Frontal cortex (tissue), 4 donors: ENCODE data around the gene ARHGAP42. TPM values are rescaled to one million over a fixed set of nuclear protein-coding genes. Genes with fewer than 3 reads are reported as not detected.

Experiments
- DNase-seq, 2 donors: peaks; one replicate each; pipeline ENCODE4 v3.0.0; 2012; ENCODE audit warnings: low spot score in 2 of 2
- FAIRE-seq: peaks from 2 replicates; lab custom pipeline; 2012; peaks lifted over from hg19 to GRCh38; lab: Jason Lieb, UNC
- total RNA-seq: library from RNA; depleted of rRNA; stranded (reverse); fragments of >200 nt; gene quantifications from one replicate; pipeline ENCODE4 v1.2.3, GENCODE V29; 2014
- donor health status: control.
- donor health status: control.
- donor health status: control.

ARHGAP42 gene
- total RNA-seq, 1 donor from 2014 or later: 7.3 TPM

DNA sequence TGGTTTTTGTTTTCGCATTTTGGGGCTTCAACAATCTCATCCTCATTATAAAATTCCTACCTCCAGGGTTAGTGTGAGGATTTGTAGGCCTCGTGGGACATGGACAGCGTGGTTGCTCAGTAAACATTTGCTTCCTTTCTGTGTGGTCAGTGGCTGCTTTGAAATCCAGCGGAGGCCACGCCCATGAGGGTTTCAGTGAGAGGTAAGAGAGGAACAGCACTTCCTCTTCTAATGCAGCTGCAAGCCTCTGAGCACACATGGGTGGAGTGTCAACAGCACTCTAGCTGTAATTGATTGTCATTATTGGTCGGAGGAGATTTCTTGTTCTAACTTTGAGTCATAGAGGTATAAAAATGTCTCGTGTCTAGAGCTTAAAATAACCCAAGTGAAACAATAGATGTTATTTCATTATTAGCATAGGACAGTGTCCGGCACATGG is 6.0 kb upstream of the ARHGAP42 start:
- DNase-seq: no peak
- FAIRE-seq: no peak

DNA sequence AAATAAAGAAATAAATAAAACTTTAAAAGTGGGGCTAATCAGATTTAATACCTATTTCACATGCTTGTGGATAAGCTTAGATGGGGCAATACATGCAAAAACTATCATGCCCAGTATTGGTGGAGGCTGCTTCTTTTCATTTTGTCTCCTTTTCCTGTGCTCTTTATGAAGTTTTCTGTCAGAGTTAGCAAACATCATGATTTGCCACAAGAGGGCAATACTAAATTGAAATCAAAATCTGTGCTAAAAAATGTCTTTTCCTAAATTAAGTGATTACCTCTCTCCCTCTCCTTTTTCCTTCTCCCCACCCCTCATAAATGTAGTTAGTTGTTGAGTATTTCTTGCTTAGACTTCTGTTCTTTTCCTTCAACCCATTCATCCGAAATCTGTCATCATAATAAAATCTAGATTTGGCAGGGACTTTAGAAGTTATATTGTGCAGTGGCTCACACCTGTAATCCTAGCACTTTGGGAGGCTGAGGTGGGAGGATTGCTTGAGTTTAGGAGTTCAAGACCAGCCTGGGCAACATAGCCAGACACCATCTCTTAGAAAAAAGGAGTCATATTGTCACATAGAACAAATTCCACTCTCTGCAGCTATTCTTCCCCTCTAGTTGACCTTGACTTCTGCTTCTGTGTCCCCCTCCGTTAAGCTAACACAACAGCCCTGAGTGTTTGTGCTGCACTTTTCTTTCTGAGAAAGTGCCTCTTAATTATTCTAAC is 4.7 kb upstream of the ARHGAP42 start:
- no peak for FAIRE-seq
- DNase-seq: no peak

DNA sequence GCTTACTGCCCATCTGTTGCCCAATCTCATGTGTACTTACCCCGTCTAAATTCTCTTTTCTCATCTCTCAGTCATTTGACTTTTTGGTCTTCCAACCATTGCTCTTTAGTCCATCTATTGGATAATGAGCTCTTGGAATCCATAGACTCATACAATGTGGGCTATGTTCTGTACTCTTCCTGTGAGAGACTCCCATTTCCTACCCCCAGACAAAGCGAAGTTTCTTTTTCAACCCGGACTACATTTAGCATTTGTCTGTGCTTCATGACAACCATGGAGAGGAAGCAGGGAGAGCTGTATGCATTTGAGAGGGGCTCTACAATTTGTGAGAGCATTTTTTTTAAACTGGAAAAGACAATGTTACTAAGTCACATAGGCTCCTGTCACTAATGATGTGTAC is 4.0 kb upstream of the ARHGAP42 start:
- FAIRE-seq: no peak
- no peak for DNase-seq

DNA sequence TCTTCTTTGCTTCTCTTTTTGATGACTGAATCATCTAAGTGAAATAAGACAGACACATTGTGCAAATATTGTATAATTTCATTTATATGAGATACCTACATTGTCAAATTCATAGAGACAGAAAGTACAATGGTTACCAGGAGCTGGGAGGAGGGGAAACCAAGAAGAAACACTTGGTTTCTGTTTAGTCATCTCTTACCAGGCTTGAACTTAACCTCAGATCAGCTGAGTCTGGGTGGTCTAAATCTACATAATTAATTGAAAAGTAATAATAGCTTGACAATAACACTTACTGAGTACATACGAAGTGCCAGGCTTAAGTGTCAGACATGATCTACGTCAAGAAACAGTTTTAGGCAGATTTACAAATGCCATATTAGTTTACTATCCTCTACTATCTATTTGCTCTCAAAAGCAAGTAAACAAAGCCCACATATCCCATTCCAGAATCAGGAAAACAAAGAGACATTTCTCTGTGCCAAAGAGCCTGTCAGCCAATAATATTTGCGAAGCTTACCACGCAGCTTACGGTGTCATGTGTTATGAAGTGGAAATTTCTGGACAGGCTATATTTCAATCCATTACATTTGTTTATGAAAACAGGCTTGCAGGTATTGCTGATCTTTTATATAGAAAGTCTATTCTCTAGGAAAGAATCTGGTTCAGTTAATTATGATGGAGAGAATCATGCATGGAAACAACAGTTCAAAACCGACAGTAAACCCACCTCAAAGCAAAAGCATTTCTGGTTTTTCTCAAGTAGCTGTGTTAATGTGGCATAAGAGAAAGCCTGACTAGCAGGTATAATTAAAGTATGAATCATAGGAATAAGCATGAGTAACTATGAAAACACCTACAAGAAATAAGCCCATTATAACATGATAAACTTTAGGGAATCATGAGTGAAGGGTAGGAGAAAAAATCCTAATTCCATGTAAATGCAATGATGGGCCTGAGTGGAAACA is 2.7 kb upstream of the ARHGAP42 start:
- FAIRE-seq: no peak
- DNase-seq: no peak

DNA sequence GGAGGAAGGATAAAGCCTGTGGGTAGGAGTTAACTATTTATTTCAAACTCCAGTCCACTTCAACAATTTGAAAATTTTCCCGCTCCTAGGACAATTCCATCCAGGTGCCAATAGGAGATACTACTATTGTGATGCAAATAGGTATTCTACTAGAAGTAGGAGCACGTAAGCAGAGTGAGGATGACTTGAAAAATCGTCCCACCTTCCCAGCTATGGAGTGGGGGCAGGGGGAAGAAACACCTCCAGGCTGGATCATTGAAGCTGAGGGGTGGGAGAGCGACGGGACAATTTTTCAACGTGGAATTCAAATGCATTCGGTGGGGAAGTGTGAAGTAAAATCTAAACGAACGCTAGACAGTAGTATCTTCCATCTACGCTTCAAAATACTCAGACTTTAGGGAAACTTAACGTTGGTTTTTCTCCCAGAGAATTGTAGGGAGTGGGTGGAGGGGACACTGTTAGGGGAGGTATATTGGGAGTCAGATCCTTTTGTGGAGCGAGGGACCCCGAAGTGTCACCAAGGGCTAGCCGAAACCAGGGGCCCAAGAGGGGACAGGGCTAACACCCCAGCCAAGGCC is 523 bp upstream of the ARHGAP42 start:
- DNase-seq (no peak), FAIRE-seq (no peak)

- no peak for FAIRE-seq
Measured at GRCh38 chr11:100687630-100688395, 725 bp downstream of the ARHGAP42 start.

DNA sequence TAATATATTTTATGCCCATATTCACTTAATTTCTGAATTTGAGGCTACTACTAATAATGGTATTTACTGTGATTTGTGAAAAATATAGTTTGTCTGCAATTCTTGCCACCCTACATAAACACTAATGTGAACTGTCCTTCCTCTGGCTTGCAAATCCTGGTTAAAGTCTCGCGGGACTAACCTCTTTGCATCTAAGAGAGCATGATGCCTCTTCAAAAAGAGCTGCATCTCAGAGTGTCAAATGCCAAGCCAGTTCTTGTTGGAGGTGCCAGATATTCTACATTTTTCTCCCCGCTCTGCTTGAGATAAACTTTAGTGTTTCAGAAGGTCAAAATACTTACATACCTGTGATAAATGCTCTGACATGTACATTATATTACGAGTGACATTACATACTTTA is 2.1 kb downstream of the ARHGAP42 start:
- DNase-seq: no peak
- no peak for FAIRE-seq

More at GRCh38 chr11:100687630-100688395, 725 bp downstream of the ARHGAP42 start:
- peak; percentile 45 to 58 for DNase-seq

DNA sequence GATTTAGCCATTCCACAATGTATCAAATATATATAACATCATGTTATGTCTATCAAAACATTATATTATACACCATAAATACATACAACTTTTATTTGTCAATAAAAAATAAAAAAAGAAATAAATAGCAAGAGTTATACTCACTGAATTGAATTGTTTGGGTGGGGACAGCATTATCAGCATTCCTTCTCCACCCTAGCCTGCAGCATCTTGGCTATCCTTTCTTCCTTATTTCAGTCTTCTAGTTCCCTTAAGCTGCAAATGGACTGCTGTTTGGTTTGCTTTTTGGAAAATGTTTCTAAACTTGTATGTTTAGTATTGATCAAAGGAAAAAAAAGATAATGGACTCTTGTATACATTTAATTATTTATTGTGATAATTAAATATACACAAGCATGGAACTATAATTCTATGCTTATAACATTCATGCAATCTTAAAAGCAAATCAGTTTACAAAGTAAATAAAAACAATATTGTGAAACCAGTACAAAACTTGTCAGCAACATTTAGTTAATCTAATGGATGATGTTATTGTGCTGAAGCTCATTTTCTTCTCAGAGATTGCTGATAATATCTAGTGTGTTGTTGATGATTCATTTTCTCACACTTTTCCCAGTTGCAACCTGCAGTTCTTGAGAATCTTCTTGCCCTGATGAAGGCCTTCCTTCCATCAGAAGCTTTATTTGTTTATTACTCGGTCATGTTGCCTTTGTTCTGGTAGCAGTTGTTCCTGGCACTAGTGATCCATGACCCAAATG is 5.0 kb downstream of the ARHGAP42 start:
- DNase-seq: no peak
- no peak for FAIRE-seq

- DNase-seq: no peak
- FAIRE-seq: no peak
Measured at GRCh38 chr11:100695911-100696310, 8.8 kb downstream of the ARHGAP42 start.

DNA sequence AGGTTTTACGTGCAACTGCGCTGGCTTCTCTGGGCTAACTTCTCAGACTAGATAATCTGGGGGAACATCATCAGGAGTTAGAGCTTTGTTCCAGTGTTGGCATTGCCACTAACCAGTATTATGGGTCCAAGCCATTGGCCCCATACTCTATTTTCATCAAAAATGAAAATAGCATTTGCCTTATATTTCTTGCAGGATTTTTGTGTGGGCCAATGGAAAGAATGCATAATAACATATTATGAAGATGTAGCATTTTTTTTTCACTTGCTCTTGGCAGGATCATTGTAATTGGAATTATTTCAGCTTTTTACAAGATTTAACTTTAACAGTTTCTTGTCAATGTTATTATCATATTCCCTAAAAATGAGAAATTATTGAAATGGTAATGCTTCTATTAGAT is 16.1 kb downstream of the ARHGAP42 start:
- DNase-seq (no peak), FAIRE-seq (no peak)

GRCh38 chr11:100703801-100704575 is 16.9 kb downstream of the ARHGAP42 start:
- DNase-seq: no peak
- no peak for FAIRE-seq

- no peak for FAIRE-seq
Measured at GRCh38 chr11:100705447-100705846, 18.4 kb downstream of the ARHGAP42 start.

DNA sequence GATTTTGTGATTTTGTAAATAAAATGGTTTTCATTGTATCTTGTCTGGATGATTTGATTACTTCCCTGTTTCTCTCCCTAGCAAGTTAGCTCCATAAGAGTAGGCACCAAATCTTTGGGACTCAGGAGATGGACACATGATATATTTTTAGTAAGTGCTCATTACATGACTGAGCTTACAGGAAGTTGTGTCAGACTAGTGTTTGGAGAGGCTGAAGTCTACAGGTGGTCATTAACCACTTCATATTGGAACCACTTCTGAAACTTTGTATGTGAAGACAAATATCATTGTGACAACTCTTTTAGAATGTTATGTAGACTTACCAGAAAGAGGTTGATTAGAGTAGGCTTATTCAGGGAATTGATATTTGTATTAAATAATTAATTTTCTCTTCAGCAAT is 19.1 kb downstream of the ARHGAP42 start:
- no peak for FAIRE-seq
- no peak for DNase-seq

More at GRCh38 chr11:100705447-100705846, 18.4 kb downstream of the ARHGAP42 start:
- DNase-seq: no peak

- FAIRE-seq (no peak), DNase-seq (no peak)
Measured at GRCh38 chr11:100709233-100709957, 22.3 kb downstream of the ARHGAP42 start.

DNA sequence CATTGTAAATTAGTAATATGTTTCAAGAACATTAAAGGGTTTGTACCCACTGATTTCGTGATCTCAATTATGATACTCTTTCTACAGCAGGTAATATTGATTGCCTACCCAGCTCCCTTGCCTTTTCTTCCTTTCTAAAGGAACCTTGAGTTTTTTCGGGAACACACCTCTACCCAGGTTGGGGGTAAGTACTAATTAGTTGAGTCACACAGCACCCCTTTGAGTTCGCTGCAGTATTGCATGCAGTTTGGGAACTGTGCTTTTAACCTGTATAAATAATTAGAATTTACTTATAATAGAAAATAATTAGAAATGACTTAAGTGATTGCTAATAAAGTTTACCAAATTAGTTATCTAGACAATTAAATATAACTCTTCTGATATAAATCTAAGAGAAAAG is 24.9 kb downstream of the ARHGAP42 start:
- no peak for DNase-seq
- FAIRE-seq: no peak

GRCh38 chr11:100712583-100712982 is 25.5 kb downstream of the ARHGAP42 start:
- FAIRE-seq (no peak), DNase-seq (no peak)

- FAIRE-seq (no peak), DNase-seq (no peak)
Measured at GRCh38 chr11:100715165-100715761, 28.2 kb downstream of the ARHGAP42 start.
